ENCODE measurements around the gene ATXN10.

DNA sequence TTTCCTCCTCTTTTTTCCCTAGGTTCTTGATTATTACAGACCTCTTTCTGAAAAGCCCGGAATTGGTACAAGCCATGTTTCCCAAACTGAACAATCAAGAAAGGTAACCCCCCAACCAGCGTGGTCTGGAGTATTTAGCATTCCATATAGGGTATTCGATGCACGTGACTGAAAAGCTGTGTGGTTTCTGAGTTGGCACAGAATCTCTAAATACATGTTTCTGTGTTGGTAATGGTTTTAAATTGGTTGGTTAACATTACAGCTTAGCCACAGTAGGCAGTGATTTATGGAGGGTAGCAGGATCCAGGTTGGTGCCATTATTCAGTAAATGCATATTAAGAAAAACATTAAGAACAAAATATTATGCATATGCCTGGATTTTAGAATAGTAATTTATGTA lies 46.8 kb downstream of the ATXN10 start:
- TF ChIP-seq, protein P1, sequence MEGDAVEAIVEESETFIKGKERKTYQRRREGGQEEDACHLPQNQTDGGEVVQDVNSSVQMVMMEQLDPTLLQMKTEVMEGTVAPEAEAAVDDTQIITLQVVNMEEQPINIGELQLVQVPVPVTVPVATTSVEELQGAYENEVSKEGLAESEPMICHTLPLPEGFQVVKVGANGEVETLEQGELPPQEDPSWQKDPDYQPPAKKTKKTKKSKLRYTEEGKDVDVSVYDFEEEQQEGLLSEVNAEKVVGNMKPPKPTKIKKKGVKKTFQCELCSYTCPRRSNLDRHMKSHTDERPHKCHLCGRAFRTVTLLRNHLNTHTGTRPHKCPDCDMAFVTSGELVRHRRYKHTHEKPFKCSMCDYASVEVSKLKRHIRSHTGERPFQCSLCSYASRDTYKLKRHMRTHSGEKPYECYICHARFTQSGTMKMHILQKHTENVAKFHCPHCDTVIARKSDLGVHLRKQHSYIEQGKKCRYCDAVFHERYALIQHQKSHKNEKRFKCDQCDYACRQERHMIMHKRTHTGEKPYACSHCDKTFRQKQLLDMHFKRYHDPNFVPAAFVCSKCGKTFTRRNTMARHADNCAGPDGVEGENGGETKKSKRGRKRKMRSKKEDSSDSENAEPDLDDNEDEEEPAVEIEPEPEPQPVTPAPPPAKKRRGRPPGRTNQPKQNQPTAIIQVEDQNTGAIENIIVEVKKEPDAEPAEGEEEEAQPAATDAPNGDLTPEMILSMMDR (IDR thresholded peaks at IDR 0.05; ENCODE audit: low read length) = no peak
- no peak for TF ChIP-seq EZH2 (IDR thresholded peaks at IDR 0.05; ENCODE audit: borderline replicate concordance, low read length)

Data from OCI-LY1 (cell line).